Measurements from ENCODE around the gene FKBP10.
"Not testable (repeated sequence)": the region's sequence is repeated elsewhere in the genome, so short reads cannot be mapped to it uniquely, and the experiment has no call there.

Gene FKBP10

DNA sequence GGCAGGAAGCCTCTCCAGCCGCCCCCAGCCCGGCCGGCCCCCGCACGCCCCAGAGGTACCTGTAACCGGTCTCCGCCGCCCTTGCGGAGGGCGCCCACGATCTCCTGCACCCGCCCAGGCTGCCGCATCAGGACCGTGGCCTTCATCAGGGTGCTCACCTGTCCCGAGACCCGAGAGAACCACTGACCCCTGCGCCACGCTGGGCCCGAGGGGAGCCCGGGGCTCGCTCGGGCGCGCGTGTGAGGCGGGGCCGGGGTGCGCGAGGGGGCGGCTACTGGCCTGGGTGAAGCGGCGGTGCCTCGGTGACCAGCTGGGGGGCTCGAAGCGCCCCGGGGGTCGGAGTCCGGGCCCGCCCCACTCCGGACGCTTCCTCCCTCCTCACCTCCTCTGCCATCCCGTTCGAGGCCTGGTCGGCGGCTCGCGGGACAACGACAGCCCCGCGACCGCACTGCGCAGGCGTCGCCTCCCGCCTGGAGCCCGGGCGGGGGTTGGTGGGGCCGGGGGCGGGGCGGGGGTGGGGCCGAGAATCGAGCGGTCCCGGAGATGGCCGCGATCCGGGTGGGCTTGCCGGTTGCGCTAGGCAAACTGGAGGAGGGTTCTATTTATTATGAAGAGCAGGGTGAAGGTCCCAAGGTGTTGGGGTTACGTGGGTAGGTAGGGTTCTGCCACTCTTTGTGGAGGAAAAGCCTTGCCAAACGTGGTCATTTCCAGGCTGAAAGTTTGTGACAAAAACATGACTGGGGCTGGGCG is 23.2 kb downstream of the FKBP10 start, which contains the start of gene NT5C3B:
TSS of gene NT5C3B (minus strand) at position 433 of the 750 bp plus-strand sequence. CDS start at position 394, 39 bp downstream.
- DNase-seq (ENCODE audit: low read depth, low spot score): no peak
- no peak within 1 kb of the TSS for H3K27ac ChIP-seq

DNA sequence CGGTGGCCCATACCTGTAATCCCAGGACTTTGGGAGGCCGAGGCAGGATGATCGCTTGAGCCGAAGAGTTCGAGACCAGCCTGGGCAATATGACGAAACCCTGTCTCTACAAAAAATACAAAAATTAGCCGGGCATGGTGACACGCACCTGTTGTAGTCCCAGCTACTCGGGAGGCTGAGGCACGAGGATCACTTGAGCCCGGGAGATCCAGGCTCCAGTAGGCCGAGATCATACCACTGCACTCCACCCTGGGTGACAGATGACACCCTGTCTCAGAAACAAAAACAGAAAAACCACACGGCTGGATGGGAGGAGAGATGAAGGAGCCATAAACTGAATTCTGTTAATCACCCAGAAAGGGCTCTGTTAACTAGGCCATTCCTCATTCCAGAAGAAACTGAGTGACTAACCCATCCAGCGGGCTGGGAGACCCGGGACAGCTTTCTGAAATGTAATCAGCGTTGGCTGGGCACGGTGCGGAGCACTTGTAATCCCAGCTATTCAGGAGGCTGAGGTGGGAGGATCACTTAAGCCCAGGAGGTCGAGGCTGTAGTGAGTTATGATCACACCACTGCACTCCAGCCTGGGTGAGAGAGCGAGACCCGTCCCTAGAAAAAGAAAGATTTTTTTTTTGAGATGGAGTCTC is 23.9 kb downstream of the FKBP10 start:
- no peak overlapping the region for H3K27ac ChIP-seq
- DNase-seq (ENCODE audit: low read depth, low spot score): no peak

DNA sequence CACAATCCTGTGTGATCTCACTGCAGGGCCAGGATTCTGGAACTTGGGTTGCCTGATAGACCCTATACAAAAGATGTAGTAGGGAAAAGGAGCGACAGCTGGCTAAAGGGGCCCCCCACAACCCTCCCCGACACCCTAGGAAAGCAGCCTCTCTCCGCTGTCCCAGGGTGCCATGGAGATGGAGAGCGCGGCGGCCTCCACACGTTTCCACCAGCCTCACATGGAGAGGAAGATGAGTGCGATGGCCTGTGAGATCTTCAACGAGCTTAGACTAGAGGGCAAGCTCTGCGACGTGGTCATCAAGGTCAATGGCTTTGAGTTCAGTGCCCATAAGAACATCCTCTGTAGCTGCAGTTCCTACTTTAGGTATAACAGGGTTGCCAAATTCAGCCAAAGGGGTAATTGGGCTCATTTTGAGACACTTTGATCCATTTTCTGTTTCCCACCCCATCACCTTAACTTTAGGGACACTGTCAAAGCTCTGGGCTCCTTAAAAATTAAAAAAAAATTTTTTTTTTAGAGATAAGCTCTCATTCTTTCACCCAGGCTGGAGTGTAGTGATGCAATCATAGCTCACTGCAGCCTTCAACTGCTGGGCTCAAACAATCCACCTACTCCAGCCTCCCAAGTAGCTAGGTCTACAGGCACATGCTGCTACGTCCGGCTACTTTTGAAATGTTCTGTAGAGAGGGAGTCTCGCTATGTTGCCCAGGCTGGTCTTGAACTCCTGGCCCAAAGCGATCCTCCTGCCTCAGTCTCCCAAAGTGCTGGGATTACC is 25.1 kb downstream of the FKBP10 start, which contains the start of gene KLHL10:
TSS of gene KLHL10 (plus strand) at position 65 of the 778 bp plus-strand sequence. CDS start at position 173, 108 bp downstream.
- DNase-seq (ENCODE audit: low read depth, low spot score): no peak
- no peak within 1 kb of the TSS for H3K27ac ChIP-seq

DNA sequence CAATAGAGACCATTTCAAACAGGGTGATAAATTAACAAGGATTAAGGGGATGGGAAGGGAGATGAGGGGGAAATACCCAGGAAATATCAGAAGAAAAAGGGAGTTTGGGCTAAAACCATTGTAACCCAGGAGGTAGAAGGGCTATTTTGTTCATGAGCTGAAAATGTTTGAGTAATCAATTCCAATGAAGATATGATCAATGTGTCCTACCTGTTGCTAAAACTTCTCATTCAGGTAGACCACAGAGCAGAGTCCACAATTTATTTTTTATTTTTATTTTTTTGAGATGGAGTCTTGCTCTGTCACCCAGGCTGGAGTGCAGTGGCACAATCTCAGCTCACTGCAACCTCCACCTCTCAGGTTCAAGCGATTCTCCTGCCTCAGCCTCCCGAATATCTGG is 26.6 kb downstream of the FKBP10 start:
- not testable (repeated sequence) for H3K27ac ChIP-seq; DNase-seq (ENCODE audit: low read depth, low spot score)

DNA sequence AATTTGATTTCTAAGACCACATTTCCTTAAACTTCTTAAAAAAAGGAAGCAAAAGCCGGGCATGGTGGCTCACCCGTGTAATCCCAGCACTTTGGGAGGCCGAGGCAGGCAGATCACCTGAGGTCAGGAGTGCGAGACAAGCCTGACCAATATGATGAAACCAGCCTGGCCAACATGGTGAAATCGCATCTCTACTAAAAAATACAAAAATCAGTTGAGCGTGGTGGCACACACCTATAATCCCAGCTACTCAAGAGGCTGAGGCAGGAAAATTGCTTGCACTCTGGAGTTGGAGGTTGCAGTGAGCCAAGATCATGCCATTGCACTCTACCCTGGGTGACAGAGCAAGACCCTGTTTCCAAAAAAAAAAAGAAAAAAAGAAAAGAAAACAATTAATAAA is 28.0 kb downstream of the FKBP10 start:
- H3K27ac ChIP-seq; DNase-seq (ENCODE audit: low read depth, low spot score): not testable (repeated sequence)

- H3K27ac ChIP-seq: no peak overlapping the region
- no peak for DNase-seq (ENCODE audit: low read depth, low spot score)
These were observed 32.2 kb downstream of the FKBP10 start for GRCh38 chr17:41844971-41845370.

GRCh38 chr17:41848788-41849187 is 36.0 kb downstream of the FKBP10 start:
- no peak for DNase-seq (ENCODE audit: low read depth, low spot score)
- no peak overlapping the region for H3K27ac ChIP-seq

DNA sequence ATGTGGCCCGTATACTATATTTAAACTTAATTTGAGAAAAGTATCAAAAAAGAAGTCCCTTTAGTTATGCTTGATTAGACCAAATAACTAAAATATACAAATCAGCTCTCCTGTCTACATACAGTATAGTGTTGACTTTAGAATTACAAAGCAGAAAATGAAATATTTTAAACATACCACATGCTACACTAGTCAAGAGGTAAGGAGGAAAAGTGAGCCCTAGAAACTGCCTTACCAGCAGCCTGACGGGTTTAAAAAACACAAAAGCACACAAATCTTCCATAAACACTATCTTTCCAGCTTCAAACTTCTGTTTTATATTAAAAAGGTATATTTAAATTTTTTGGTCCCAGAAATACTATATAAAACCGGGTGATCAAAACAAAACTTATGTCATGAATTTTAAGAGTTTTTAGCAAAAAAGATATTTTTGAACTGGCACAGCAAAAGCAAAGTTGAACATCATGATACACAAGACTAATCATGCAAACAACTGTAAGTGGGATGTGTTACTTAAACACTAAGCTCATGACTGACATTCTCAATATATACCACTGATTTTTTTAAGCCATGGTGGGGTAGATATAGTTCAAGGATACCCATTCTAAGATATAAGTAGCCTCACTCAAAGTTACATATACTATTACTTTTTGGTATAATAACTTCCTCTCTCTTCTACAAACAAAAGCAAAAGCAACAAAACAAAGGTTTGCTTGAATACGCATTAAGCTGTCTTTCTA is 36.6 kb downstream of the FKBP10 start:
- H3K27ac ChIP-seq: no peak overlapping the region

GRCh38 chr17:41851382-41851781 is 38.6 kb downstream of the FKBP10 start:
- not testable (repeated sequence) for DNase-seq (ENCODE audit: low read depth, low spot score); H3K27ac ChIP-seq

More for the DNA sequence above, 36.6 kb downstream of the FKBP10 start:
- DNase-seq (ENCODE audit: low read depth, low spot score): no peak

GRCh38 chr17:41860254-41860931 is 47.6 kb downstream of the FKBP10 start:
- no peak overlapping the region for H3K27ac ChIP-seq
- no peak for DNase-seq (ENCODE audit: low read depth, low spot score)

DNA sequence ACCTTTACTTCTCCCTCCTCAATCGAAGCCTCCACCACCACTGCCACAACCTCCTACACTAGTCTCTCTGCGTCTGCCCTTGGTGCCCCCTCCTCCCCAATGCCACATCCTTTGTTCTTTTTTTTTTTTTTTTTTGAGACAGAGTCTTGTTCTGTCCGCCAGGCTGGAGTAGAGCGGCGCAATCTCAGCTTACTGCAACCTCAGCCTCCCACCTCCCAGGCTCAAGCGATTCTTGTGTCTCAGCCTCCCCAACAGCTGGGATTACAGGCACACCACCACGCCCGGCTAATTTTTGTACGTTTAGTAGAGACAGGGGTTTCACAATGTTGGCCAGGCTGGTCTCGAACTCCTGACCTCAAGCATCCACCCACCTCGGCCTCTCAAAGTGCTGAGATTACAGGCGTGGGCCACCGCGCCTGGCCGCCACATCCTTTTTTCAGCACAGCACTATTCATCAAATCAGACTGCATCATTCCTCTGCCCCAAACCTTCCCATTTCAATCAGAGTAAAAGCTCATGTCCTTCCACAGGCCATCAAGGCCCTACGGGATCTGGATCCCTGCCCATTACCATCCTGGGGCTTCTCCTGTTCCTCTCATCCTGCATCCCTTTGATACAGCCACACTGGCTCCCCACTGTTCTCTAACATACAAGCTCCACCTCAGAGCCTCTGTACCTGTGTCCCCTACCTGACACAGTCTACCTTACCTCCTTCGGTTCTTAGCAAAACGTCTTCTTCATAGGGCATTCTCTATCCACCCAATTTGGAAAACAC is 50.5 kb downstream of the FKBP10 start:
- H3K27ac ChIP-seq: no peak overlapping the region
- DNase-seq (ENCODE audit: low read depth, low spot score): no peak

GRCh38 chr17:41864498-41864835 is 51.7 kb downstream of the FKBP10 start:
- H3K27ac ChIP-seq: peak overlapping the region; percentile 73
- no peak for DNase-seq (ENCODE audit: low read depth, low spot score)

- peak; percentile 46 for DNase-seq (ENCODE audit: low read depth, low spot score)
- H3K27ac ChIP-seq: peak within 1 kb of the TSS; percentile 73
These were observed 52.2 kb downstream of the FKBP10 start, which contains the start of gene KLHL11 for GRCh38 chr17:41864836-41865595. KLHL11 (minus strand) TSS chr17:41865423; CDS start chr17:41865370, 53 bp downstream.

DNA sequence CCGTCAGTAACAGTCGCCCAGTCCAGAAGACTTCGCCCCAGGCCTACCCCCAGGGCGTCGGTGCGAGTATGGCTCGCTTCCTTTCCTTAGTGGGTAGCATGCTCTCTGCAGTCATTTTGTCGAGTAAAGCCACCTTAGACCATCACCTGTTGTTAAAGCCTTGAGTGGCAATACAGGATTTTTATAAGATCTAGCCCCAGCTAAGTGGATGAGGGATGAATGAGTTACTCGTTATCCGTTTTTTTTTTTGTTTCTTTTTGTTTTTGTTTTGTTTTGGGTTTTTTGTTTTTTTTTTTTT is 52.7 kb downstream of the FKBP10 start:
- H3K27ac ChIP-seq: peak overlapping the region; percentile 73
- DNase-seq (ENCODE audit: low read depth, low spot score): no peak

GRCh38 chr17:41868568-41868967 is 55.8 kb downstream of the FKBP10 start:
- peak overlapping the region; percentile 65 for H3K27ac ChIP-seq

DNA sequence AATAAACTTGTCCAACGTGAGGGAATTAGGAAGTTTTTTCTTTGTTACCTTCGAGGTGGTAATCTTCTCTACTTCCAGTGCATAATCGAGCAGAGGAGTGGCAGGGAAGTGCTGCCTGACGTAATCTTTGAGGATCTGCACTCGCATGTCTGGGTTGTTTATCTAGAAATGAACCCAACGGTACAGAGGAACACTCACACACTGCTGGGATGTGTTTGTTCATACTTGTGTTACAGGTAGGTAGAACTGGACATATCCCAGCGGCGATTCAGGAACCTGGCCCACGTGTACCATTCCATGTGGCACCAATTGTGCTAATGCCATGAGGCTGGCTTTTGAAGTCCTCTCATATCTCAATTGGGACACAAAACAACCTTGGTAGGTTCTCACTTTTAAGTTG is 56.6 kb downstream of the FKBP10 start:
- H3K27ac ChIP-seq: peak overlapping the region; percentile 65
- peak; percentile 51 for DNase-seq (ENCODE audit: low read depth, low spot score)

More at GRCh38 chr17:41868568-41868967, 55.8 kb downstream of the FKBP10 start:
- no peak for DNase-seq (ENCODE audit: low read depth, low spot score)

DNA sequence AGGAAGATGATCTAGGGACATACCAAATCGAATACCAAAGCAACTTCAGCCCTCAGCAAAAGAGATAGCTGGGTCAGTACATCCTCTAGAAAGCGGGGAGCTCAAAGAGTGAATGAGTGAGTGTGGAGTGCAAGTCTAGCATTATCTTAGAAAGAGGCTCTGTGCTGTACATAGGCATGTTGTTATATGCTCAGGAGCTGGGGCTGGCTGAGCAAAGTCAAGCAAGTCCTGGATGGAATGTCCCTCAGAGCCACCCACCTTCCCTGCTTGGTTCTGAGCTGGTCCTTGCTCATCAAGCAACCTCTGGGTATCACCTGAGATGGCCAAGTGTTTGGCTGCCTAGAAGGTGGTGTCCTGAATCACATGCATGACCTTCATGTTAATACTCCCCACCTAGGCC is 57.3 kb downstream of the FKBP10 start:
- no peak for DNase-seq (ENCODE audit: low read depth, low spot score)
- H3K27ac ChIP-seq: peak overlapping the region; percentile 65

DNA sequence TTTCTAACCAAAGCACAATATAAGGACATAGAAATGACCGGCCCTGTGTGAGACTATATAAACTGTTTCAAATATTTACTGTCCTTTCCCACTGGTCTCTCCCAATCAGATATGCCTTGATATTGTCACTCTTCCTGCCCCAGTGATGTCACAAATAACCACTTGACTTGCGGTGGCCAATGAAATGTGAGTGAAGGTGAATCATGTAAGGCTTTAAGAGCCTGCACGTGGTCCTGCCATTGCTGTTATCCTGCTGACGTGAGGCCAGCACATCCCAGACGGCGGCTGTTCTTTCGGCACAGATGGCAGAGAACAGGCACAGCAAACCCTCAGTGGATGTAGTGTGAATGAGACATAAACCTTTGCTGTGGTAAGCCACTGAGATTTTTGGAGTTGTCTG is 57.8 kb downstream of the FKBP10 start:
- no peak for DNase-seq (ENCODE audit: low read depth, low spot score)
- H3K27ac ChIP-seq: peak overlapping the region; percentile 65
